H1 (cell line): ENCODE measurements around the gene SOCS6. TPM values are rescaled to one million over a fixed set of nuclear protein-coding genes. Genes with fewer than 3 reads are reported as not detected.

Source experiments
- BCL11A ChIP-seq, 2 experiments: IDR thresholded peaks; one replicate each; pipeline ENCODE4 v1.6.1; 2011; ENCODE audit warnings: low read depth in 2 of 2, low read length in 2 of 2, mild to moderate bottlenecking in 2 of 2
- CBX5 ChIP-seq: fragments of 300-800, 300-1000 bp; sonication (generic); IDR thresholded peaks from 2 replicates; pipeline ENCODE4 v1.7.1; 2016; ENCODE audit warnings: antibody characterized with exemption, low read length, low read depth
- SUZ12 ChIP-seq: fragments of 200-600 bp; sonication (generic); IDR thresholded peaks from 2 replicates; pipeline ENCODE4 v1.6.1; 2012; ENCODE audit warnings: mild to moderate bottlenecking, inconsistent platforms, low read length, moderate library complexity, mixed read lengths
- polyA plus RNA-seq, 7 experiments: library from polyadenylated mRNA; depleted of rRNA in 3 of 7; stranded (reverse) in 5 of 7; unstranded in 2 of 7; fragments of >200 nt in 5 of 7; fragments of 200-250 nt in 2 of 7; gene quantifications; 1 replicate in 5 of 7; 2 replicates in 1 of 7; 4 replicates in 1 of 7; pipeline versions ENCODE4 v1.2.1 to v1.2.3, GENCODE V29; 2011 to 2013; ENCODE audit warnings: missing spikeins in 2 of 7, mixed read lengths in 2 of 7
- total RNA-seq: library from RNA; stranded (reverse); fragmentation: NEBNext Ultra II Directional; extraction: Animal tissue kit (Norgen Biotek cat#: 25700); gene quantifications from 2 replicates; pipeline ENCODE4 v1.2.1, GENCODE V29; 2021

Gene SOCS6
- total and polyA plus RNA-seq, 2 of the 8 experiments (the other 6 are each of a cell fraction or from before 2014, with no cell fraction given): 9.1 to 22.9 TPM

- TF ChIP-seq SUZ12: no peak
- no peak for TF ChIP-seq BCL11A (IDR thresholded peaks at IDR 0.05; ENCODE audit: low read depth in 2 of 2, low read length in 2 of 2)
- no peak for TF ChIP-seq CBX5
Measured at GRCh38 chr18:70289351-70290312, 787 bp downstream of the SOCS6 start (continued).
